22Rv1 (cell line): ENCODE data around the gene AGAP1.

ENCODE experiments used
- H3K27ac ChIP-seq: fragments of 450-650 bp; 2 replicates; pipeline ENCODE4 v1.5.1; 2017
- CTCF ChIP-seq: fragments of 450-650 bp; IDR thresholded peaks from 2 replicates; pipeline ENCODE4 v1.5.1; 2017; ENCODE audit warnings: mild to moderate bottlenecking
- ZFX ChIP-seq: fragments of 450-650 bp; IDR thresholded peaks from 2 replicates; pipeline ENCODE4 v1.6.1; 2017; ENCODE audit warnings: antibody characterized with exemption, borderline replicate concordance

Gene AGAP1

GRCh38 chr2:235697041-235697440 lies 203.2 kb downstream of the AGAP1 start:
- no peak overlapping the region for H3K27ac ChIP-seq
- no peak for TF ChIP-seq CTCF
- TF ChIP-seq ZFX, result no peak

- H3K27ac ChIP-seq, result no peak overlapping the region
- TF ChIP-seq ZFX, result no peak
- no peak for TF ChIP-seq CTCF
Observed at GRCh38 chr2:235698028-235698427, 204.2 kb downstream of the AGAP1 start.

GRCh38 chr2:235698491-235698890 lies 204.6 kb downstream of the AGAP1 start:
- no peak overlapping the region for H3K27ac ChIP-seq
- TF ChIP-seq ZFX, result no peak
- no peak for TF ChIP-seq CTCF

- H3K27ac ChIP-seq, result no peak overlapping the region
- no peak for TF ChIP-seq CTCF
- no peak for TF ChIP-seq ZFX
Observed at GRCh38 chr2:235699576-235699975, 205.7 kb downstream of the AGAP1 start.

- TF ChIP-seq ZFX (no peak), CTCF (no peak)
Observed at GRCh38 chr2:235701206-235701981, 207.6 kb downstream of the AGAP1 start.

GRCh38 chr2:235702186-235702585 lies 208.3 kb downstream of the AGAP1 start:
- H3K27ac ChIP-seq, result no peak overlapping the region
- TF ChIP-seq CTCF (no peak), ZFX (no peak)

More at GRCh38 chr2:235701206-235701981, 207.6 kb downstream of the AGAP1 start:
- no peak overlapping the region for H3K27ac ChIP-seq

- no peak overlapping the region for H3K27ac ChIP-seq
- TF ChIP-seq CTCF, result no peak
- no peak for TF ChIP-seq ZFX
Observed at GRCh38 chr2:235703711-235704295, 210.0 kb downstream of the AGAP1 start.
